HepG2 (cell line): ENCODE results near the gene CFAP99.

Experiments
- CREB3 ChIP-seq: sonication (generic); formaldehyde crosslinking; IDR thresholded peaks from 2 replicates; pipeline ENCODE4 v1.5.0; 2020; ENCODE audit warnings: missing genetic modification reagents
- CTCF ChIP-seq: sonication (generic); formaldehyde crosslinking; IDR thresholded peaks from 2 replicates; pipeline ENCODE4 v1.5.0; 2020; ENCODE audit warnings: mild to moderate bottlenecking, missing genetic modification reagents, moderate library complexity
- HOXA7 ChIP-seq: sonication (generic); formaldehyde crosslinking; IDR thresholded peaks from 2 replicates; pipeline ENCODE4 v1.8.1; 2022; ENCODE audit warnings: mild to moderate bottlenecking, missing genetic modification reagents, moderate library complexity
- MAFK ChIP-seq, 2 experiments: IDR thresholded peaks in 1 of 2; conservative IDR thresholded peaks in 1 of 2; 2 replicates each; pipeline ENCODE4 v1.6.1; 2011; ENCODE audit warnings: improper control_type of control experiment in 2 of 2, low read length in 2 of 2
- POLR2A ChIP-seq, 2 experiments: IDR thresholded peaks; 2 replicates each; pipeline ENCODE4 v1.6.1; 2011; ENCODE audit warnings: low read depth in 2 of 2, low read length in 2 of 2, mild to moderate bottlenecking in 1 of 2, moderate library complexity in 1 of 2; ENCODE audit not compliant: insufficient read depth in 1 of 2
- U2AF2 ChIP-seq: fragments of 200-400 bp; formaldehyde crosslinking; IDR thresholded peaks from 2 replicates; pipeline ENCODE4 v1.6.1; 2017; ENCODE audit warnings: low read depth, mild to moderate bottlenecking, low read length
- ZNF44 ChIP-seq: sonication (generic); formaldehyde crosslinking; IDR thresholded peaks from 2 replicates; pipeline ENCODE4 v1.5.1; 2020; ENCODE audit warnings: mild to moderate bottlenecking, missing genetic modification reagents

- no peak for TF ChIP-seq CTCF (CRISPR knock-in tag)
- TF ChIP-seq ZNF44 (CRISPR knock-in tag), result no peak
- TF ChIP-seq POLR2A (IDR thresholded peaks at IDR 0.05; ENCODE audit: insufficient read depth in 1 of 2, low read depth in 2 of 2, low read length in 2 of 2), result no peak
- TF ChIP-seq CREB3 (CRISPR knock-in tag), result no peak
- TF ChIP-seq HOXA7 (CRISPR knock-in tag), result no peak
- TF ChIP-seq MAFK (conservative IDR thresholded peaks at IDR 0.05 in 1 of 2, IDR thresholded peaks at IDR 0.05 in 1 of 2; ENCODE audit: low read length in 2 of 2), result no peak
- no peak for TF ChIP-seq U2AF2
Observed at GRCh38 chr4:2507259-2507658, 88.5 kb downstream of the CFAP99 start.
